Testis (tissue), 2 donors: ENCODE results near the gene RBM24.
"Not testable (repeated sequence)": the region's sequence is repeated elsewhere in the genome, so short reads cannot be mapped to it uniquely, and the experiment has no call there.

Source experiments
- POLR2A ChIP-seq: fragments of 450-650 bp; IDR thresholded peaks from one replicate; pipeline ENCODE4 v1.6.1; 2017; ENCODE audit warnings: antibody characterized with exemption, mild to moderate bottlenecking, moderate library complexity
- TF ChIP-seq, protein P1 (sequence below), 3 experiments: fragments of 450-650 bp in 2 of 3; fragments of 200-600 bp in 1 of 3; sonication (generic) in 1 of 3; IDR thresholded peaks; one replicate each; pipeline ENCODE4 v1.5.1; 2016 to 2019; ENCODE audit warnings: antibody characterized with exemption in 3 of 3, mild to moderate bottlenecking in 2 of 3, moderate library complexity in 1 of 3

DNA sequence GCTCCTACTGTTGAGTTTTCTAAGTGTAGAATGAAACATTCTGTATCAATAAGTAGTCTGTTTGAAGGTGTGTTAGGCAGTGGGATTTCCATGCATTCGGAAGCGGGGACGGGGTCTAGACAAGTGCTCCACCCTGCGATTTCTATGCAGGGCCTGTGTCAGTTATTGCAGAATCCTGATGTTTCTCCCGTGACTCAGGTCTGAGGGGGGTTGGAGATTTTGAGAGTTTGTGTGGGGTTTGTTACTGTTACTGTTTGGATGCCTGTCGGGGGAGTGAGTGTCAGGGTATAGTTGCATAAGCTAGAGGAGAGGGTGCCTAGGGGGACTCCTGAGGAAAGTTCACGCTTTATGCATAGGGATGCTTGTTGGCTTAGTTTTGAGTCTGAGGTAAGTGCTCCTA is 39.1 kb downstream of the RBM24 start:
- TF ChIP-seq, protein P1, sequence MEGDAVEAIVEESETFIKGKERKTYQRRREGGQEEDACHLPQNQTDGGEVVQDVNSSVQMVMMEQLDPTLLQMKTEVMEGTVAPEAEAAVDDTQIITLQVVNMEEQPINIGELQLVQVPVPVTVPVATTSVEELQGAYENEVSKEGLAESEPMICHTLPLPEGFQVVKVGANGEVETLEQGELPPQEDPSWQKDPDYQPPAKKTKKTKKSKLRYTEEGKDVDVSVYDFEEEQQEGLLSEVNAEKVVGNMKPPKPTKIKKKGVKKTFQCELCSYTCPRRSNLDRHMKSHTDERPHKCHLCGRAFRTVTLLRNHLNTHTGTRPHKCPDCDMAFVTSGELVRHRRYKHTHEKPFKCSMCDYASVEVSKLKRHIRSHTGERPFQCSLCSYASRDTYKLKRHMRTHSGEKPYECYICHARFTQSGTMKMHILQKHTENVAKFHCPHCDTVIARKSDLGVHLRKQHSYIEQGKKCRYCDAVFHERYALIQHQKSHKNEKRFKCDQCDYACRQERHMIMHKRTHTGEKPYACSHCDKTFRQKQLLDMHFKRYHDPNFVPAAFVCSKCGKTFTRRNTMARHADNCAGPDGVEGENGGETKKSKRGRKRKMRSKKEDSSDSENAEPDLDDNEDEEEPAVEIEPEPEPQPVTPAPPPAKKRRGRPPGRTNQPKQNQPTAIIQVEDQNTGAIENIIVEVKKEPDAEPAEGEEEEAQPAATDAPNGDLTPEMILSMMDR (IDR thresholded peaks at IDR 0.05) = not testable (repeated sequence)
- TF ChIP-seq POLR2A = not testable (repeated sequence)
